ENCODE measurements around the gene SRMS.

The SRMS gene

DNA sequence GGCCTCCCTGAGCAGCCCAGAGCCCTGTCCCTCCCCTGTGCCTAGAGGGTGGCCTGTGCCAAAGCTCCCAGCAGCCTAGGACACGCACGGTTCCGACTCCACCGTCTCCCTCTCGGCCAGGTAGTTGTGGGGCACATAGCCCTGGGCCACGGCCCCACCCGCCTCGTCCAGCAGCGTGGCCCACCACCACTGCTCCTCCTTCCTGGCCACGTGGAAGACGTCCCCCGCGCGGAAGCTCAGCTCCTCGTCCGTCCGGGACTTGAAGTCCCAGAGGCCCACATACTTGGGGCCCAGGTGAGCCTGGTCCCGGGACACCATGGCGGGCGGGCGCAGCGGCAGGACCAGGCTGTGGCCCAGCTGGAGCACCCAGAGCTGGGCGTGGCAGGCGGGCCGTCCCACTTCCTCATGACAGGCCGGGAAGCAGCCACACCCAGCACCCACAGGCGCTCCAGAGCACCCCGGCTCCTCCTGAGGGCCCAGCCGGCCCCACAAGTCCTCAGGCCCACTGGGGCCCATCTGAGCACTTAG is 10.5 kb downstream of the SRMS start, which contains the start of gene PTK6:
Gene PTK6 (minus strand): TSS at position 380 of the 528 bp plus-strand sequence. CDS start 62 bp downstream, at position 318.
- peak; percentile 81 for DNase-seq

DNA sequence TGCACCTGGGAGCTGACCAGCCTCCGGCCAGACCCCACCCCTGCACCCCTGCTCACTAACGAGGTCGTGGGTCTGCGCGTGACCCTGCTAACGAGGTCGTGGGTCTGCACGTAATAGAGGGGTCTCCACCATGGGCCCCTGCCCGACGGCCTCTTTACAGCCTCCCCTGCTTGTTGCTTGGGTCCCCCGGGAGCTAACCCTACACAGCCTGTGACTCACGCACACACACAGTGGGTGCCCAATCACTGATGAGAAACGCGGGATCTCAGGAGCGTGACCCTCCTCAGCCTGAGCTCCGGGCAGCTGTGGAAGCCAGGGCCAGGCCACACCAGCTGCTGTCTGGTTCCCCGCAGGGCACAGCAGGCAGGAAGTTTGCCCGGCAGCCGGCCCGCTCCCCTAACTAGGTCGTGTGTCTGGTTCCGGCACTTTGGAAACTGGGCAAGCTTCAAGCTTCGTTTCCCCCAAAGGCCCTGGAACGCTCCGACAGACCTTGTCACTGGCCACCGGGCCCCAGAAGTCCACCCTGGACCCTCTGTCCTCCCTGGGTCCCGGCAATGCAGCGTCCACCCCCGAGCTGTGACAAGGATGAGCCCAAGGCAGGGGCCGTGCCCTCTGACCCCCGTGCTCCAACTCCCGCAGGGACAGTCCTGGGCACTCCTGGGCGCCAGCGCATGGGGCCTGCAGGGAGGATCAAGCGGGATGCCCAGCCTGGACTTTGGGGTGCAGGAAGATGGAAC is 11.1 kb downstream of the SRMS start:
- no peak for DNase-seq

DNA sequence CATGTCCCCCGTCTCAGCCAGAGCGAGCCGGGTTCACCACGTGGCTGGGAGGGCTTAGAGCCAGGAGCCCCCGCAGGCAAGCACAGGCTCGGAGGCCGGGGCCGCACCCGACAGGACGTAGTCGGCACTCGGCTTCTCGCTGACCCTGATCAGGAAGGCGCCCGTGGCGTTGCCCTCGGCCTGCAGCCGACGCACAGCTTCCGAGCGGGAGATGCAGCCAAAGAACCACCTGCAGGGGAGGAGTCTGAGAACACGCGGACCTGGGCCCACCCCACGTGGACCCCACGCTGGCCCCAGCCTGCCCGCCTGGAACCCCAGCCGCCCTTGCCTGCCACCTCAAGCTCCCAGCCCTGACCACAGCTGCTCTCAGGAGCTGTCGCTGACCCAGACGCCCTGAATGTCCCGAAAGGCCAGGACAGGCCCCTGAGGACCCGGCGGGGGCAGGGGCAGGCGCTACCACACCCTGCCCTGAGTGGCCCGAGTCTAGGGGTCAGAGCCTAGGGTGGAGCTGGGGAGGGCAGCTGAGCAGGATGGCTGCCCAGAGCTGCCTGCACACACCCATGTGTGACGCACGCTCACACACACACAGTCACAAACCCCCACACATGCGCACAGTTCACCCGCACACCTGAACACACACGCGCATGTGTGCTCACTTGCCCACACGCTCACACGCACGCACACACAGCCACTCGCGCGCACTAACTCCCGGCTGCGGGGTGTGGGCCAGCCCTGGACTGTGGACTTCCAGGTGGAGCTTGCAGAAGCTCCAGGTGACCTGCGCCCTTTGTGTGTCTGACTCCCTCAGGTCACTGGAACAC is 12.5 kb downstream of the SRMS start:
- no peak for DNase-seq

DNA sequence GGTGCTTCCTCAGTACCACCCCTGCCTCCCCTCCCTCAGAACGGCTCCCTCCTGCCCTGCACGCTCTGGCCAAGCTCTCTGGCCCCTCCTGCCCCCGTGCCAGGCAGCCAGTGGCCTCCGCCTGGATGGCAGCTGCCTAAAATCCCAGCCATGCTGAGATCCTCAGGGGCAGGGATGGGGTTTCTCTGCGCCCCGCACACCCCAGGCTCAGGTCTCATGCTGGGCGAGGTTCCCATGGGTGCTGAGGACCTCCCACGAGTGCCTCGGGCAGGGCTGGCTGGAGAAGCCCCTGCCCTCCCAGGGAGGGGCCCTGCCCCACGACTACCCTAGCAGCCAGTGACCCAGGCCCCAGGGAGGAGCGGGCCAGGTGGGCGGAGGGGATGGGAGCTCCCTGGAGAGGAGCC is 13.1 kb downstream of the SRMS start:
- no peak for DNase-seq

DNA sequence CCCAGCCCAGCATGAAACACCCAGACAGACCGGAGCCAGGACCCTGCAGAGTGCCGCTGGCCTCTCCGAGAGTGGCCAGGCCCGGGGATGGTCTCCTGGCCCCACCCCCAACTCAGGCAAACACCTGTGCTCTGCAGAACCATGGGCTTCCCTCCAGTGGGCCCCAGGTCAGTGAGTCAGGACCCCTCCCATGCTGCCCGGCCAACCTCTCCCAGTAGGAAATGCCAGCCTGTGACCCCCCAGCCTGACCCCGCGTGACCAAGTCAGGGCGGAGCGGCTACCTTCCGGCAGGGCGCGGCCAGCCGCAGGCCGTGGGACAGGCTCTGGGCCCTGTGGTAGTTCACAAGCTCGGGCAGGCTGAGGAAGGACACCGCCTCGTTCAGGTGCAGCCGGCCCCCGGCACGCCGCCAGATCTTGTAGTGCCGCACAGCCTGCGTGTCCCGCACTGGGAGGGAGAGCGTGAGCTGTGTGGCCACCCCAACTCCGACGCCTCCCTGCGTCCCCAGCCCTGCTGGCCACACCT is 13.6 kb downstream of the SRMS start:
- DNase-seq = no peak

DNA sequence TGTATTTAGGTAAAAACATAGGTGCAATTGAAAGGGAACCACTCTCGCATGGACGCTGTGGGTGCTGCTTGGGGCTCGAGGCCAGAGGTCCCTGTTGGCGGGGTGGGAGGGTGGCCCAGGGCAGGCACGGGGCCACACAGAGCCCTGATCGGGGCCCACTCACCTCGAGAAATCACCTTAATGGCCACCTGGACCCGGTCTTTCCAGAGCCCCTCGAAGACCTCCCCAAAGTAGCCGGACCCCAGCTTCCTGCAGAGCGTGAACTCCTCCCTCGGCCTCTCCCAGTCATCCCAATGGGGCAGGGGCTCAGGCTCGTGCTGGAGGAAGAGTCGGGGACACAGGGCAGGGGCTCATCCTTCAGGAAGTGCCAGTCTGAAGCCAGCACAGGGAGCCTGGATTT is 14.2 kb downstream of the SRMS start:
- no peak for DNase-seq

DNA sequence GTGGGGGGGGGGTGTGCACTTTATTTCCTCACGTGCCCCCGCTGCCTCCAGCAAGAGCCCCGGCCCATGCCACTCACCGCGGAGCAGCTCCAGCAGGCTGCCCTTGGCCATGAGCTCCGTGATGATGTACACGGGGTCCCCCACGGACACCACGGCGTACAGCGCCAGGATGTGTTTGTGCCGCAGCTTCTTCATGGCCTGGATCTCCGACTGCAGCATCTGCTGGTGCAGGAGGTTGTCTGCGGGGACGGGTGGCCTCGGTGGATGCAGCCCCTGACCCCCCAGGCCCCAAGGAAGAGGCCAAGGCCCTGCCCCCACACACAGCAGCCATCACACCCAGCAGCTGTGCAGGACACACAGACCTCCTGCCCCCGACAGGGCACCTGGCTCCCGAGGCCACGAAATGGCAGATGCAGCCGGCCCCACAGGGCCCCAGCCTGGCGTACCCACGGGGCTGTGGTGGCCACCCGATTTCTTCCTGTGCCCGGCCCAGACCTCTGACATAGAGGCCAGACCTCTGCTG is 15.0 kb downstream of the SRMS start:
- DNase-seq = no peak

DNA sequence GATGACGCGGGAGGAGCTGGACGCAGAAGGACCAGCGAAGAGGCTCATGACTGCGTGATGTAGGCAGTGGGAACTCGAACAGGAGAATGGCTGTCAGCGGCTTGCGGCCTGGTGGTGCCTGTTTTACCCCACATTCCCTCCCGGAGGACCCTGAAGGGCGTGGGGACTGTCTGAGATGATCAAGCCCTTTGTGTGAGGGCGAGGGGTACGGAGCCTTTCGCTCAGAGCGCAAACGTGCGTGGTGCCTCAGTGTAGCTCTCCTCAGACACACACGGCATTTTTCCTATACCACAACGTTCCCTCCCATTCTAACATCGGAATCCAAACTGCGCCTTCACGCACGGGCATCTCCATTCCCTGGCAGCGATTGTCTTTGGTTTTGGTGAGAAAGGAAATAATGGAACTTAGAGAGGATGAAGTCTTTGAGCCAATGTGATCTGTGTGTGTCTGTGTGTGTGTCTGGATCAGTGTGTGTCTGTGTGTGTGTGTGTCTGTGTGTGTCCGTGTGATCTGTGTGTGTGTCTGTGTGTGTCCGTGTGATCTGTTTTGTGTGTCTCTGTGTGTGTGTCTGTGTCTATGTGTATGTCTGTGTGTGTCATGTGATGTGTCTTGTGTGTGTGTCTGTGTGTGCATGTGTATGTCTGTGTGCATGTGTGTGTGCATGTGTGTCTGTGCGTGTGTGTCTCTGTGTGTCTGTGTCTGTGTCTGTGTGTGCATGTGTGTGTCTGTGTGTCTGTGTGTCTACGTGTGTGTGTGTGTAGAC is 15.7 kb downstream of the SRMS start:
- DNase-seq = no peak

DNA sequence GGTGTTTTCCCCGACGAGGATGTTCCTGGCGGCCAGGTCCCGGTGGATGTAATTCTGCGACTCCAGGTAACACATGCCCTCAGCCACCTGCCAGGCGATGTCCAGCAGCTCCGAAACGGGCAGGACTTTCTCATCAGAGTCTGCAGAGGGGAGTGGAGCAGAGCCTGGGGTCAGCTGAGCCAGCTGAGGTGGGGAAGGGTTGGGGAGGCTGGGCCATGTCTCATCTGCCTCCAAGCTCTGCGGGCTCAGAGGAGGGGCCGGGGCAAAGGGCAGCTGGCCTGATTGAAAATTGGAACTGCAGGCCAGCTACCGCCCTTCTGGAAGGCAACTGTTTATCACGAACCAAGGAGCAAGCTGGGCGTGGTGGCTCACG is 16.8 kb downstream of the SRMS start:
- no peak for DNase-seq

DNA sequence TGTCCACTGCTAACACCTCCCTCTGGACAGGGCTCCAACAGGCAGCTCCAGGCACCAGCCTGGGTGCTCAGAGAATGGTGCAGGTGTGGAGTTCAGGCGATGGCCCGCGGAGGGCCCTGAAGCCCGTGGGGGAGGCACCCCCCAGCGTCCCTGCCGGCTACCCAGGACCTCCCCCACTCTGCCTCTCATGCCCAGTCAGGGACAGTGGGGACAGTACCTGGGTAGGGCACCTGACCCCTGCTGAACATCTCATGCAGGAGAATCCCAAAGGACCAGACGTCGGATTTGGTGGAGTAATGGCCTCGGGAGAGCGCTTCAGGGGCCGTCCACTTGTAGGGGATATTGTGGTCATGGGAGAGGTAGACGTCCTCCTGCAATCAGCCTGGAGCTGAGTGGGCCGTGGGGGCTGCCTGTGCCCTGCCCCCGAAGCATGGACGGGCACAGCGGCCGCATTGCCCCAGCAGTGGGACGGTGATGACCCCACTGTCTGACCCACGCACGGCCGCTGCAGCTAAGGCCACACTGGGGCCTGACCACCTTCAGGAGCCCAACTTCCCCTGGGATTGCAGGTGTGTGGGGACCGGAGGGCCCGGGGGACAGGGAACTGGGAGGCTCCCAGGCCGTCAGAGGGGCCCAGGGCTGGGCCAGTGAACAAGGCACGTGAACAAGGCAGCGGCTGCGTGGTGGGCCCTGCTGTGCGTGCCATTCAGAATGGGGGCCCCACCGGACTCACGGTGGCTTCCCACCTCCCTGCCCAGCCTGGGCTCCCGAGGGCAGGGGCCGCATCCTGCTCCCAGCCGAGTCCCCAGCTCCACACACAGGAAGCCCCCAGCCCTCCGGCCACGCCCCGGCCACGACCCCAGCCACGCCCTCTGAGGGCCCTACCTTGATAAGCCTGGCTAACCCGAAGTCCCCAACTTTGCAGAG is 17.4 kb downstream of the SRMS start:
- DNase-seq = no peak

DNA sequence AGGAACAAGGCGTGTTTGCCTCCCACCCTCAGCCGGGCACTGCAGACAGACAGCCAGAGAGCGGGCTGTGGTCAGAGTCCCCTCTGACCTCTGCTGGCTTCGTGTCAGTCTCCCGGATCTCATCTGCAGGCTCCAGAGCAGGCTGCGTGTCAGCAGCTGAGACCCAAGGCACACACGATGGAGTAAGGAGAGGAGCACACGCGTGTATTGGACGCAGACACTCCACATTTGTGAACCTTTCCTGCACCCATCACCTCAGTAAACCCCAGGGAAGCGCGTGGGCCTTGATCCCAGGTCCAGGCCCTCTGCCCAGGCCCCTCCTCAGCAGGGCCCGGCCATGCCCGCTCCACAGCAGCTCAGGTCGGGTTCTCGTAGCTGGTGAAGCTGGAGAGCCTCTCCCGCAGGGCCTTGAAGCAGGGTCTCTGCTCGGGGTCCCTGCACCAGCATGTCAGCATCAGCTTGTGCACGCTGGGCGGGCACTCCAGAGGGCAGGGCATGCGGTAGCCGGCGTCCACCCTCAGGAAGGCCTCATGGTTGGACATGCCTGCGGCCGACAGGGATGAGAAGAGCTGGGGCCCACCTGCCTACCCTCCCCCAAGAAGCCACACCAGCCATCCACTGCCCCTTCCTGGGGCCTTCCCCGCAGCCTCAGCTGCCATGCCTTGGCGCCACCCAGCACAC is 18.2 kb downstream of the SRMS start:
- DNase-seq = no peak

DNA sequence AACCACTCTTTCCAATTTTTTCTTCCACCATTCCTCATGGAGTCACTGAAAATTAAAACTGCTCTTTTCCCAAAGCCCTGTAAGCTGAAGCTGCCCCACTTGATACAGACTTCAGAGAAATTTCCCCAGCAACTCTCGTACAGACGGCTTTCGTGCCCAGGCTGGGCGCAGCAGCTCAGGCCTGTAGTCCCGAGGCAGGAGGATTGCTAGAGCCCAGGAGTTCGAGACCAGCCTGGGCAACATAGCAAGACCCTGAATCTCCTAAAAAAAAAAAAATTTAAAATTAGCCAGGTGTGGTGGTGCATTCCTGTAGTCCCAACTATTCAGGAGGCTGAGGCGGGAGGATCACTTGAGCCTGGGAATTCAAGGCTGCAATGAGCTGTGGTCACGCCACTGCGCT is 20.4 kb downstream of the SRMS start:
- DNase-seq = no peak

DNA sequence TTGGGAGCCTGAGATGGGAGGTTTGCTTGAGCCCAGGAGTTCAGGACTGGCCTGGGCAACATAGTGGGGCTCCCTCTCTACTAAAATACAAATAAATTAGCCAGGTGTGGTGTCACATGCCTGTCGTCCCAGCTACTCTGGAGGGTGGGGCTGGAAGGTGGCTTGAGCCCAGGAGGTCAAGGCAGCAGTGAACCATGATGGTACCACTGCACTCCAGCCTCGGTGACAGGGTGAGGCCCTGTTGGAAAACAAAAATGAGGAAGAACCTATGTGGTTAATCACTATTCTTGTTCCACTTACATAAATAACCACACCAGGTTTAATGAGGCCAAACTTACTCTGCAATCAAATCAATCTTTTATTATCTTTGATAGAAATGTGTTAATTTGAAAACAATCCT is 21.6 kb downstream of the SRMS start:
- DNase-seq = no peak

DNA sequence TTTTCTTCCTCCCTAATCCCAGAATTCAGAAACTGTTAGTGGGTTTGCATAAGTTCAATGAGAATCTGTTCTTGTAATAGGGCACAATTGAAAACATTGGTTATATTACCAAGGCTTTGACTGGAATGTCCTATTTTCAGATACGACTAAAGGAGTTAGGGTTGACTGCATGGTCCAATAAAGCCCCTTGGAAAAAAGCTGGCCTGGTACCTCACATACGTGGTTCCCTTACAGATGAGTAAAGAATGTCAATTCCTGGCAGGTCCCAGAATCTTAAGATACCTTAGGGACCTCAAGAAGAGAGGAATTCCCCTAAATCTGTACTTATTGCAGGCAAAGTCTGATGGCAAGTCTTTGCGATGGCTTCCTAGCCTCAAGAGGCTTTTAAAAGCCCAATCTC is 22.4 kb downstream of the SRMS start:
- no peak for DNase-seq

DNA sequence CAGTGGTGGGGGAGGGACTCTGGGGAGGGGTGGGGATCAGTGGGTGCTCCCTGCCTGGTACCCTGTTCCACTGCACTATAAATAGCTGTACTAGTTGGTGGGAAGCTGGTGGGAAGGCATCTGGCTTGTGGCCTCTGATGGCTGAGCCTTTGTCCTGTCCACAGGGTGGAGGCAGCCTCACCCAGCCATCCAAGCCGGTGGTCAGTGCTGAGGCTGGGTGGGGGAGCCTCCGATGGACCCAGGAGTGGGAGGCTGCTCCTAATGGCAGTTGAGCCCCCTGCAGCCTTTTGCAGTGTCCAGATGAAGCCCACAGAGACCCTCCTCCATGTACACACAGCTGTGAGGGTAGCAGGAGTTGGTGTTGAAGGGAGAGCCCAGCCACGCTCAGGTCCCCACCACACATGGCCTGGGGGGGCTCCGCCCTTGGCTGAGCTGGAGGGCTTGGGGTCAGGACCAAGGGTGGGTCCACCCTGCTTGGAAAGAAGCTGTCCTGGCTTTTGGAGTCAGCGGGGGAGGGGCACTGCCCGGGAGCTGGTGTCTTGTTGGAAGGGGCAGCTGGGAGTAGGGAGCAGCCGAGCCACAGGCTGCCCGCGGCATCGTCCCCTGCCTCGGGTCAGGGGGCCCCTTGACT is 24.5 kb downstream of the SRMS start:
- DNase-seq = no peak

DNA sequence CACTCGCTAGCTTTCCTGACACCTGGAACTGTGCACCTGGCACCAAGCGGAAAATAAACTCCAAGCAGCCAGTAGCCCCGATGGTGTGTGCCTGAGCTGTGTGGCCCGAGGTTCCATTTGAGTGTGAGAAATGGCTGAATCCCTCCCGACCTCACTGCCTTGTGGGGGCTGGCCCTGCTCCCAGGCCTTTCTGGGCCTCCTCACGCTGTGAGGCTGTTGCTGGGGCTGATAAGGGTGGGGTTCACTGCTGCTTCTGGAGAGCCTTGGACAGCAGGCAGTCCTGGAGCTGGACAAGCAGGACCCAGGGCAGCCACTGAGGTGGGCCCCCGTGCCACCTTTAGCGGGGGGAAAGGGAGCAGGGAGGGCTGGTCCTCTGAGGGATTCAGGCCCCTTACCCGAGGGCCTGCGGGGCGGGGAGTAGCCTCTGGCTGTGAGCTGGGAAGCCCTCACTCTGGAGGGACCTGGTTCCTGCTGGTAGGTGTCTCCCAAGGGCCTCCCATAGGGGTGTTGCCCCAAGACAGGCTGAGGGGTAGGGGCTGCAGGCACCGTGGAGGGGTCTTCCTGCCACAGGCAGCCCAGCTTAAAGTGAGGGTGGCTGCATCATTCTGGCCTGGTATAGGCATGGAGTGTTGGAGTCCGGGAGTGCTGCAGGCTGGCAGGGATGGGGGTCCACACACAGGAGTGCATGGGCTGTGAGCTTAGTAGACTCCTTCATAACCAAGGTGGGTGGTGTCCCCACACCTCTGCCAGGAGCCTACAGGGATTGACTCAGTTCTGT is 25.3 kb downstream of the SRMS start:
- DNase-seq = no peak

DNA sequence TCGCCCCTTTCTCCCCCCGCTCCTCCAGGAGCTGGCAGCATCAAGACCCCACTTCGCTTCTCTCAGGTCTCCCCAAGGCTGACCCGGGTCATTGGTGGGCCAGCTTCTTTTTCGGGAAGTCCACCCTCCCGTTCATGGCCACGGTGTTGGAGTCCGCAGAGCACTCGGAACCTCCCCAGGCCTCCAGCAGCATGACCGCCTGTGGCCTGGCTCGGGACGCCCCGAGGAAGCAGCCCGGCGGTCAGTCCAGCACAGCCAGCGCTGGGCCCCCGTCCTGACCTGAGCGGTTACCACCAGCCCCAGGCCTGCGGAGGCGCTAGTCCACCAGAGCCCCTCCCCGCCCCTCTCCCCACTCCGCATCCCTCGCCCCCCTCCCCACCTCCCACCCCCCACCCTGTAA is 25.9 kb downstream of the SRMS start:
- no peak for DNase-seq

DNA sequence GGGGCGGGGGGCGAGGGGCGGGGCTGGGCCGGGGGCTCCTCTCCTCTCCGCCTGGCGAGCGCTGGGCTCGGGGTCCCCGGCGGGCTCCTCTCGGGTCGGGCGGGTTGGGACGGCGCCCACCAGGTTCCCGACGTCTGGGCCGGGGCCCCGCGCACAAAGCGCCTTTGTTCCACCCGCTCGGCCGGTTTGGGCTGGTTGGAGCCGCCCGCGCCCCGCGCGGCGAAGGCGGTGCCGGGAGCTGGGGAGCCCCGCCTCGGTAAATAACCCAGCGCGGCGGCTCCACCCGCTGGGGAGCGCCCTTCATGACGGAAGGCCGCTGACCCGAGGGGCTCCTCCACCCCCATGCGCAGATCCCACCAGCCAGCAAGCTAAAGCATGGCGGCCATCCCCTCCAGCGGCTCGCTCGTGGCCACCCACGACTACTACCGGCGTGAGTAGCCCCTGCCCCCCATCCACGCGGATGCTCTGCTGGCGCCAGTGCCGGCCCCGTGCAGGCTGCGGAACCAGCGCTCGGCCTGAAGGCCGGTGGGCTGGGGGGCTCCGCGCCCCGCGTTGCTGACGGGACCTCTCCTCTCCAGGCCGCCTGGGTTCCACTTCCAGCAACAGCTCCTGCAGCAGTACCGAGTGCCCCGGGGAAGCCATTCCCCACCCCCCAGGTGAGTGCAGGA is 26.5 kb downstream of the SRMS start:
- DNase-seq = peak; percentile 67

DNA sequence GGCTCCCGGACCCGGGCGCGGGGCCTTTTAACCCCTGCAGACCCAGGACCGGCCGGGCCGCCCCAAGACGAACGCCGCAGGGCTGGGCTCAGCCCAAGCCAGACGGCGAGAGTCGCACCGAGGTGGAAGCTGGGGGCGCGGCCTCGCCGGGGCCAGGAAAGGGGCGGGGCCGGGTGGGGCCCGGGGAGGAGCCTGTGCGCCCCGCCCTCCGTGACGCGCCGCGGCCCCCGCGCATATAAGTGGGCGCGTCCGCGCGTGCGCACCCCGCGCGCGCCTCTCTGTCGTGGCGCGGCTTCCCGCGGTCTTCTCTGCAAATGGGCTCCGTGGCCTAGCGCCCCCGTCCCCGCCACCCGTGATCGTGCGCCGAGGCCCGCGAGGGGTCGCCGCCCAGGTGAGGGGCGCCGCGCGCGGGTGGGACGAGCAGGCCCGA is 27.0 kb downstream of the SRMS start, which contains the start of gene PPDPF:
Gene PPDPF (plus strand): TSS at position 262 of the 430 bp plus-strand sequence. CDS start 544 bp downstream, outside the sequence.
- DNase-seq = peak; percentile 93
